ENCODE data around the gene FAM236A.
"Not testable (repeated sequence)": the region's sequence is repeated elsewhere in the genome, so short reads cannot be mapped to it uniquely, and the experiment has no call there.

DNA sequence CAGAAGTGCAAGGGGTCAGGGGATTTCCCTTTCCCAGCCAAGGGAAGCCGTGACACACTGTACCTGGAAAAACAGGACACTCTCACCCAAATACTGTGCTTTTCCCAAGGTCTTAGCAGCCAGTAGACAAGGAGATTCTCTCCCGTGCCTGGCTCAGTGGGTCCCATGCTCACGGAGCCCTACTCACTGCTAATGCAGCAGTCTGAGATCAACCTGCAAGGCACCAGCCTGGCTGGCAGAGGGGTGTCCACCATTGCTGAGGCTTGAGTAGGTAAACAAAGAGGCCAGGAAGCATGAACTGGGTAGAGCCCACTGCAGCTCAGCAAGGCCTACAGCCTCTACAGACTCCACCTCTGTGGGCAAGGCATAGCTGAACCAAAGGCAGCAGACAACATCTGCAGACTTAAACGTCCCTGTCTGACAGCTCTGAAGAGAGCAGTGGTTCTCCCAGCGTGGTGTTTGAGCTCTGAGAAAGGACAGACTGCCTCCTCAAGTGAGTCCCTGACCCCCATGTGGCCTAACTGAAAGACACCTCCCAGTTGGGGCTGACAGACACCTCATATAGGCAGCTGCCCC, 43.0 kb downstream of the FAM236A start:
- TF ChIP-seq, protein P1, sequence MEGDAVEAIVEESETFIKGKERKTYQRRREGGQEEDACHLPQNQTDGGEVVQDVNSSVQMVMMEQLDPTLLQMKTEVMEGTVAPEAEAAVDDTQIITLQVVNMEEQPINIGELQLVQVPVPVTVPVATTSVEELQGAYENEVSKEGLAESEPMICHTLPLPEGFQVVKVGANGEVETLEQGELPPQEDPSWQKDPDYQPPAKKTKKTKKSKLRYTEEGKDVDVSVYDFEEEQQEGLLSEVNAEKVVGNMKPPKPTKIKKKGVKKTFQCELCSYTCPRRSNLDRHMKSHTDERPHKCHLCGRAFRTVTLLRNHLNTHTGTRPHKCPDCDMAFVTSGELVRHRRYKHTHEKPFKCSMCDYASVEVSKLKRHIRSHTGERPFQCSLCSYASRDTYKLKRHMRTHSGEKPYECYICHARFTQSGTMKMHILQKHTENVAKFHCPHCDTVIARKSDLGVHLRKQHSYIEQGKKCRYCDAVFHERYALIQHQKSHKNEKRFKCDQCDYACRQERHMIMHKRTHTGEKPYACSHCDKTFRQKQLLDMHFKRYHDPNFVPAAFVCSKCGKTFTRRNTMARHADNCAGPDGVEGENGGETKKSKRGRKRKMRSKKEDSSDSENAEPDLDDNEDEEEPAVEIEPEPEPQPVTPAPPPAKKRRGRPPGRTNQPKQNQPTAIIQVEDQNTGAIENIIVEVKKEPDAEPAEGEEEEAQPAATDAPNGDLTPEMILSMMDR (conservative IDR thresholded peaks at IDR 0.05; ENCODE audit: low read depth in 2 of 2), result not testable (repeated sequence)
- not testable (repeated sequence) for TF ChIP-seq EZH2 (IDR thresholded peaks at IDR 0.05; ENCODE audit: low read depth, unreplicated experiment); EZH2phosphoT487 (IDR thresholded peaks at IDR 0.05; ENCODE audit: unreplicated experiment); POLR2AphosphoS5 (IDR thresholded peaks at IDR 0.05; ENCODE audit: low read depth)
